Measurements from ENCODE around the gene LATS1. TPM values are rescaled to one million over a fixed set of nuclear protein-coding genes. Genes with fewer than 3 reads are reported as not detected.
A peak's percentile ranks its signal among the peaks of the same experiment; 100 is the strongest.

Gene LATS1
- polyA plus RNA-seq, 1 of the 3 experiments (the other 2 are of a cell fraction) = 6.9 TPM

DNA sequence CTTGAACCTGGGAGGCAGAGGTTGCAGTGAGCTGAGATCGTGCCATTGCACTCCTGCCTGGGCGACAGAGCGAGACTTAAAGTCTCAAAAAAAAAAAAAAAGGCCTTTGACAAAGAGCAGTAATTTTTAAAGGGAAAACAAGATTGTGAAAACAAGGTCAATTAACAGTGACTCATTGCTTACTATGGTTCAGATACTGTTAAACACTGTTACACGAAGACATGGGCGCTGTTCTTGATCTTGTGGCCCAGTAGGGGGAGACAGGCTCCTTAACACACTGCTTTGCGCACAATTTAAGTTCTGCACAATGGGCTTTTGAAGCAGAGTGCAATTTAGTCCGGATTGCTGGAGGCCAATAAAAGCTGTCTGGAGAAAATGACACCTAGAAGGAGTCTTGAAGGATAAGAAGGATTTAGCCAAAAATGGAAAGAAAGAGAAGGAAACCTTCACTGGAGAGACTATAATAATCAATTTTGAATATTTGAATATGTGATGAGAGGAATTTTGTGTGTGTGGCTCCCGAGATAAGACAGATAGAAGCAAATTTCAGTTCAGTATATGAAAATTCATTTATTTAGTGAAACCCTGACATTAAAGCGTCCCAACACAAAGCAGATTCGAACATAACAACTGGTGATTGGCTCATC lies 6.0 kb upstream of the LATS1 start:
- DNase-seq = peak; percentile 53
- no peaks in the 10 kb centered on the region for H4K20me1 ChIP-seq (ENCODE audit: insufficient read depth)
- H3K4me3 ChIP-seq (ENCODE audit: low read depth in 2 of 2, low read length in 1 of 2) = peak overlapping the region in 1 of 2 experiments; percentile 51; a peak in 1 of 4 replicates
- ChIA-PET CTCF (interaction anchor here (0.6 to 2.7 kb wide), 14 partner anchors 9 to 191 kb away, joined by 3 to 12 read pairs (median 3); partner anchors contain the start of gene NUP43), POLR2A (interaction anchor here (0.7 kb wide), 1 partner anchor 73 kb away, joined by 3 read pairs; no protein-coding TSS in a partner anchor)
- H3K9ac ChIP-seq = no peak overlapping the region
- peaks cover 17 to 28% of the 10 kb centered on the region in 2 experiments for H3K36me3 ChIP-seq (replicated peaks in 1 of 2; ENCODE audit: control insufficient read depth in 1 of 2, insufficient read depth in 2 of 2, low read length in 1 of 2)
- no peak overlapping the region for H3K27ac ChIP-seq (ENCODE audit: low read depth in 2 of 2, low read length in 1 of 2)
- peaks cover 16% of the 10 kb centered on the region for H3F3A ChIP-seq (replicated peaks; ENCODE audit: insufficient read depth)
- H3K4me1 ChIP-seq (ENCODE audit: control insufficient read depth in 1 of 2, insufficient read depth in 2 of 2, low read depth in 1 of 2, low read length in 1 of 2) = no peaks in the 10 kb centered on the region
- TF ChIP-seq JUND (IDR thresholded peaks at IDR 0.05) (no peak), GATA2 (CRISPR knock-in tag; IDR thresholded peaks at IDR 0.05) (no peak), ELF1 (IDR thresholded peaks at IDR 0.05) (no peak), SMC3 (IDR thresholded peaks at IDR 0.05; ENCODE audit: low read depth, low read length) (peak; percentile 48), EP300 (IDR thresholded peaks at IDR 0.05; ENCODE audit: borderline replicate concordance in 1 of 2, low read depth in 1 of 2, low read length in 1 of 2) (no peak), EZH2phosphoT487 (IDR thresholded peaks at IDR 0.05; ENCODE audit: borderline replicate concordance, low read depth) (no peak), USF1 (IDR thresholded peaks at IDR 0.05; ENCODE audit: borderline replicate concordance, low read depth) (no peak), GABPA (IDR thresholded peaks at IDR 0.05; ENCODE audit: low read depth) (no peak), TAF1 (IDR thresholded peaks at IDR 0.05; ENCODE audit: borderline replicate concordance, low read depth, low read length) (no peak), TCF12 (IDR thresholded peaks at IDR 0.05) (no peak), RAD21 (IDR thresholded peaks at IDR 0.05; ENCODE audit: low read length) (peak; percentile 70), SIN3A (IDR thresholded peaks at IDR 0.05; ENCODE audit: borderline replicate concordance, low read depth, low read length) (no peak)
- TF ChIP-seq, protein P1, sequence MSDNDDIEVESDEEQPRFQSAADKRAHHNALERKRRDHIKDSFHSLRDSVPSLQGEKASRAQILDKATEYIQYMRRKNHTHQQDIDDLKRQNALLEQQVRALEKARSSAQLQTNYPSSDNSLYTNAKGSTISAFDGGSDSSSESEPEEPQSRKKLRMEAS (IDR thresholded peaks at IDR 0.05; ENCODE audit: low read depth) = no peak
- TF ChIP-seq, protein P2, sequence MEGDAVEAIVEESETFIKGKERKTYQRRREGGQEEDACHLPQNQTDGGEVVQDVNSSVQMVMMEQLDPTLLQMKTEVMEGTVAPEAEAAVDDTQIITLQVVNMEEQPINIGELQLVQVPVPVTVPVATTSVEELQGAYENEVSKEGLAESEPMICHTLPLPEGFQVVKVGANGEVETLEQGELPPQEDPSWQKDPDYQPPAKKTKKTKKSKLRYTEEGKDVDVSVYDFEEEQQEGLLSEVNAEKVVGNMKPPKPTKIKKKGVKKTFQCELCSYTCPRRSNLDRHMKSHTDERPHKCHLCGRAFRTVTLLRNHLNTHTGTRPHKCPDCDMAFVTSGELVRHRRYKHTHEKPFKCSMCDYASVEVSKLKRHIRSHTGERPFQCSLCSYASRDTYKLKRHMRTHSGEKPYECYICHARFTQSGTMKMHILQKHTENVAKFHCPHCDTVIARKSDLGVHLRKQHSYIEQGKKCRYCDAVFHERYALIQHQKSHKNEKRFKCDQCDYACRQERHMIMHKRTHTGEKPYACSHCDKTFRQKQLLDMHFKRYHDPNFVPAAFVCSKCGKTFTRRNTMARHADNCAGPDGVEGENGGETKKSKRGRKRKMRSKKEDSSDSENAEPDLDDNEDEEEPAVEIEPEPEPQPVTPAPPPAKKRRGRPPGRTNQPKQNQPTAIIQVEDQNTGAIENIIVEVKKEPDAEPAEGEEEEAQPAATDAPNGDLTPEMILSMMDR (IDR thresholded peaks at IDR 0.05) = peak; percentile 78
- no peaks in the 10 kb centered on the region for H3K27me3 ChIP-seq (ENCODE audit: insufficient read depth)
- H3K4me2 ChIP-seq = no peak overlapping the region
- peaks cover 1% of the 10 kb centered on the region; the same call in 1 of the 2 replicates for H3K79me2 ChIP-seq (ENCODE audit: insufficient read depth)
- H3K9me2 ChIP-seq = no peaks in the 10 kb centered on the region
- WGBS (ENCODE audit: low lambda C conversion rate) = 77% methylated on average over 10 of the region's 10 CpGs
- no peak overlapping the region for H2AFZ ChIP-seq (ENCODE audit: low read depth)
- no peaks in the 10 kb centered on the region for H3K9me3 ChIP-seq

- Histone ChIP-seq H3K9me2 (no peaks in the 10 kb centered on the region), H2AFZ (ENCODE audit: low read depth) (no peak overlapping the region), H3F3A (replicated peaks; ENCODE audit: insufficient read depth) (peaks cover 19% of the 10 kb centered on the region), H3K4me2 (no peak overlapping the region), H3K9me3 (no peaks in the 10 kb centered on the region), H3K9ac (no peak overlapping the region), H3K4me3 (ENCODE audit: low read depth in 2 of 2, low read length in 1 of 2) (no peak overlapping the region), H3K79me2 (ENCODE audit: insufficient read depth) (peaks cover 8% of the 10 kb centered on the region; the same call in 1 of the 2 replicates), H3K36me3 (replicated peaks in 1 of 2; ENCODE audit: control insufficient read depth in 1 of 2, insufficient read depth in 2 of 2, low read length in 1 of 2) (peaks cover 13 to 28% of the 10 kb centered on the region in 2 experiments), H3K27ac (ENCODE audit: low read depth in 2 of 2, low read length in 1 of 2) (no peak overlapping the region), H3K4me1 (ENCODE audit: control insufficient read depth in 1 of 2, insufficient read depth in 2 of 2, low read depth in 1 of 2, low read length in 1 of 2) (no peaks in the 10 kb centered on the region), H3K27me3 (ENCODE audit: insufficient read depth) (no peaks in the 10 kb centered on the region), H4K20me1 (ENCODE audit: insufficient read depth) (no peaks in the 10 kb centered on the region)
- TF ChIP-seq TCF12 (IDR thresholded peaks at IDR 0.05) (no peak), FOXJ3 (CRISPR knock-in tag; IDR thresholded peaks at IDR 0.05) (no peak), FOXM1 (IDR thresholded peaks at IDR 0.05; ENCODE audit: low read depth) (no peak), TAF1 (IDR thresholded peaks at IDR 0.05; ENCODE audit: borderline replicate concordance, low read depth, low read length) (no peak), GATA2 (CRISPR knock-in tag; IDR thresholded peaks at IDR 0.05) (no peak), CHD2 (IDR thresholded peaks at IDR 0.05; ENCODE audit: low read length, partially characterized antibody) (no peak), JUND (IDR thresholded peaks at IDR 0.05) (no peak), SIN3A (IDR thresholded peaks at IDR 0.05; ENCODE audit: borderline replicate concordance, low read depth, low read length) (no peak)
- TF ChIP-seq, protein P3, sequence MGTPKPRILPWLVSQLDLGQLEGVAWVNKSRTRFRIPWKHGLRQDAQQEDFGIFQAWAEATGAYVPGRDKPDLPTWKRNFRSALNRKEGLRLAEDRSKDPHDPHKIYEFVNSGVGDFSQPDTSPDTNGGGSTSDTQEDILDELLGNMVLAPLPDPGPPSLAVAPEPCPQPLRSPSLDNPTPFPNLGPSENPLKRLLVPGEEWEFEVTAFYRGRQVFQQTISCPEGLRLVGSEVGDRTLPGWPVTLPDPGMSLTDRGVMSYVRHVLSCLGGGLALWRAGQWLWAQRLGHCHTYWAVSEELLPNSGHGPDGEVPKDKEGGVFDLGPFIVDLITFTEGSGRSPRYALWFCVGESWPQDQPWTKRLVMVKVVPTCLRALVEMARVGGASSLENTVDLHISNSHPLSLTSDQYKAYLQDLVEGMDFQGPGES (IDR thresholded peaks at IDR 0.05; ENCODE audit: low read depth, low read length) = no peak
- TF ChIP-seq, protein P4, sequence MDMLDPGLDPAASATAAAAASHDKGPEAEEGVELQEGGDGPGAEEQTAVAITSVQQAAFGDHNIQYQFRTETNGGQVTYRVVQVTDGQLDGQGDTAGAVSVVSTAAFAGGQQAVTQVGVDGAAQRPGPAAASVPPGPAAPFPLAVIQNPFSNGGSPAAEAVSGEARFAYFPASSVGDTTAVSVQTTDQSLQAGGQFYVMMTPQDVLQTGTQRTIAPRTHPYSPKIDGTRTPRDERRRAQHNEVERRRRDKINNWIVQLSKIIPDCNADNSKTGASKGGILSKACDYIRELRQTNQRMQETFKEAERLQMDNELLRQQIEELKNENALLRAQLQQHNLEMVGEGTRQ (IDR thresholded peaks at IDR 0.05; ENCODE audit: borderline replicate concordance, low read depth, low read length) = no peak
- ChIA-PET CTCF (interaction anchor here (0.6 to 2.7 kb wide), 11 partner anchors 15 to 191 kb away, joined by 3 to 12 read pairs (median 3); partner anchors contain the start of gene NUP43), POLR2A (interaction anchor here (0.7 kb wide), 1 partner anchor 72 kb away, joined by 3 read pairs; no protein-coding TSS in a partner anchor)
- 97% methylated on average over 4 of the region's 4 CpGs for WGBS (ENCODE audit: low lambda C conversion rate)
- DNase-seq = no peak
Observed at GRCh38 chr6:149723262-149723661, 5.4 kb upstream of the LATS1 start.

Measured in SK-N-SH (cell line).